Psoas muscle (tissue), 8 donors: Measurements from ENCODE around the gene VAMP7. TPM values are rescaled to one million over a fixed set of nuclear protein-coding genes. Genes with fewer than 3 reads are reported as not detected.
"Not testable (repeated sequence)": the region's sequence is repeated elsewhere in the genome, so short reads cannot be mapped to it uniquely, and the experiment has no call there.

Experiments used
- ATAC-seq, 4 donors: fragments of 200-7000 bp; cut with Tn5 transposase; one replicate each; pipeline ENCODE4 v1.9.1; 2020; ENCODE audit warnings: moderate library complexity in 3 of 4, mild to moderate bottlenecking in 2 of 4
- DNase-seq, 2 donors: peaks; one replicate each; pipeline ENCODE4 v3.0.0-alpha.2; 2020
- H3K27ac ChIP-seq: fragments of 200-600 bp; one replicate; pipeline ENCODE4 v1.8.0; 2022
- H3K27me3 ChIP-seq, 3 donors: fragments of 200-600 bp in 1 of 3; one replicate each; pipeline versions ENCODE4 v1.6.1 to v1.8.0; 2013 to 2022; ENCODE audit warnings: low read length in 2 of 3, mild to moderate bottlenecking in 2 of 3, moderate library complexity in 1 of 3; ENCODE audit not compliant: insufficient read depth in 3 of 3
- H3K36me3 ChIP-seq, 2 donors: fragments of 200-600 bp in 1 of 2; one replicate each; pipeline versions ENCODE4 v1.6.1 to v1.8.0; 2013 to 2022; ENCODE audit warnings: low read depth in 1 of 2, mild to moderate bottlenecking in 1 of 2, moderate library complexity in 1 of 2; ENCODE audit not compliant: insufficient read depth in 1 of 2
- H3K4me1 ChIP-seq: fragments of 200-600 bp; one replicate; pipeline ENCODE4 v1.8.0; 2022
- H3K4me3 ChIP-seq: fragments of 200-600 bp; one replicate; pipeline ENCODE4 v1.8.0; 2022; ENCODE audit warnings: mild to moderate bottlenecking
- H3K9me3 ChIP-seq: fragments of 200-600 bp; one replicate; pipeline ENCODE4 v1.8.0; 2022
- CTCF ChIP-seq: fragments of 200-600 bp; IDR thresholded peaks from one replicate; pipeline ENCODE4 v1.8.0; 2022; ENCODE audit warnings: antibody characterized with exemption
- WGBS, 3 donors: extraction: QIAGEN DNeasy Blood & Tissue Kit; methylation state at CpG; one replicate each; pipeline versions ENCODE4 v1.1.6 to v1.1.7; 2013; 5-methylcytosine and 5-hydroxymethylcytosine counted together
- intact Hi-C, 2 donors: fragments of 100-400 bp; cut with DNase I; formaldehyde crosslinking; loops; one replicate each; pipeline versions ENCODE4 v1.11.0 to v1.14.2; 2022
- long read RNA-seq, 2 donors: library from polyadenylated mRNA; unstranded; transcript quantifications; one replicate each; pipeline ENCODE4 v2.0.0, GENCODE V29; 2021
- polyA plus RNA-seq, 3 donors: library from polyadenylated mRNA; stranded (reverse); fragments of 200-250 nt; gene quantifications; one replicate each; pipeline ENCODE4 v1.2.3, GENCODE V29; 2013
- total RNA-seq, 4 donors: library from RNA; stranded (reverse); fragmentation: NEBNext Ultra II Directional in 2 of 4; extraction: Animal tissue kit (Norgen Biotek cat#: 25700) in 2 of 4; gene quantifications; one replicate each; pipeline versions ENCODE4 v1.2.1 to v1.2.4, GENCODE V29; 2021 to 2023
- donor health status: healthy with polysubstance abuse.
- donor health status: DM: no; HTN: no; CAD: no; lungs with moderate emphysema.
- donor health status: Bipolar disorder and iron deficiency.
- donor health status: healthy.
- donor health status: DM: yes; HTN: yes; CAD: no.
- donor health status: DM: no; HTN: no; CAD: no.
- donor health status: DM: no; HTN: no; CAD: no.
- donor health status: DM: yes; HTN: yes; CAD: no.

Gene VAMP7
- total RNA-seq (10 to 100 TPM; 18.4 to 28.3 (median 22.1) TPM), polyA plus RNA-seq (10 to 100 TPM; 20.8 to 55.0 (median 29.9) TPM)
- long read RNA-seq, donor 1, transcript VAMP7-202 (8 exons, 2,646 nt) = major isoform, 29 of 34 reads
- long read RNA-seq, donor 1, partial matches to known transcripts = 0 of 34 reads
- long read RNA-seq, donor 1, other reads (novel, unspliced or antisense) = 1 of 34 reads
- long read RNA-seq, donor 2, transcript VAMP7-202 (8 exons, 2,646 nt) = major isoform, 66 of 90 reads
- long read RNA-seq, donor 2, partial matches to known transcripts = 4 of 90 reads
- long read RNA-seq, donor 2, other reads (novel, unspliced or antisense) = 12 of 90 reads

GRCh38 chrX:155881158-155881993 lies at the start of gene VAMP7:
Gene VAMP7 (plus strand): TSS chrX:155881345. CDS start chrX:155889467, 8,122 bp downstream.
- H3K27ac ChIP-seq = peak within 1 kb of the TSS; percentile 79
- no peaks in the 10 kb centered on the region for H3K36me3 ChIP-seq
- WGBS, 3 donors = 26 to 37% (median 34%) methylated on average over 48 of the region's 48 CpGs
- H3K4me3 ChIP-seq = peak within 1 kb of the TSS; percentile 80
- DNase-seq (peak; percentile 87 to 93), ATAC-seq (peak; percentile 99 to 100 (median 100))
- no peaks in the 10 kb centered on the region for H3K9me3 ChIP-seq
- TF ChIP-seq CTCF = no peak
- no peaks in the 10 kb centered on the region for H3K27me3 ChIP-seq
- intact Hi-C loops = no loop called here
- H3K4me1 ChIP-seq = peaks cover 3% of the 10 kb centered on the region

GRCh38 chrX:155841232-155841631 lies 39.9 kb upstream of the VAMP7 start:
- 68 to 82% (median 77%) methylated on average over 3 of the region's 3 CpGs for WGBS, 3 donors
- Histone ChIP-seq H3K36me3 (no peaks in the 10 kb centered on the region), H3K27me3 (no peaks in the 10 kb centered on the region), H3K27ac (no peak overlapping the region), H3K9me3 (peaks cover 6% of the 10 kb centered on the region), H3K4me1 (no peaks in the 10 kb centered on the region), H3K4me3 (no peak overlapping the region)
- ATAC-seq (no peak), DNase-seq (no peak)
- intact Hi-C loops = no loop called here
- TF ChIP-seq CTCF = no peak

- H3K36me3 ChIP-seq, H3K27me3 ChIP-seq, H3K4me1 ChIP-seq, H3K9me3 ChIP-seq, DNase-seq, H3K27ac ChIP-seq, ATAC-seq, H3K4me3 ChIP-seq, intact Hi-C loops: not testable (repeated sequence)
- 81 to 90% (median 81%) methylated on average over 2 of the region's 2 CpGs for WGBS, 3 donors
These were observed 29.4 kb upstream of the VAMP7 start for GRCh38 chrX:155851786-155852185.

GRCh38 chrX:155857561-155857960 lies 23.6 kb upstream of the VAMP7 start:
- no peak for DNase-seq
- peaks cover 0 to 3% (median 0%) of the 10 kb centered on the region in 3 donors for H3K27me3 ChIP-seq
- H3K4me3 ChIP-seq = no peak overlapping the region
- 4 to 8% (median 7%) methylated on average over 1 of the region's 1 CpG for WGBS, 3 donors
- H3K27ac ChIP-seq = no peak overlapping the region
- H3K4me1 ChIP-seq = no peaks in the 10 kb centered on the region
- no peaks in the 10 kb centered on the region for H3K36me3 ChIP-seq
- intact Hi-C loops = no loop called here
- ATAC-seq = no peak
- no peak for TF ChIP-seq CTCF
- H3K9me3 ChIP-seq = no peaks in the 10 kb centered on the region

- intact Hi-C loops = no loop called here
- no peak overlapping the region for H3K4me3 ChIP-seq
- no peak for DNase-seq
- H3K27me3 ChIP-seq = peaks cover 0 to 3% (median 0%) of the 10 kb centered on the region in 3 donors
- H3K9me3 ChIP-seq = peaks cover 6% of the 10 kb centered on the region
- no peak overlapping the region for H3K27ac ChIP-seq
- 20 to 33% (median 26%) methylated on average over 1 of the region's 1 CpG for WGBS, 3 donors
- H3K4me1 ChIP-seq = no peaks in the 10 kb centered on the region
- no peak for ATAC-seq
- no peak for TF ChIP-seq CTCF
- H3K36me3 ChIP-seq = no peaks in the 10 kb centered on the region
These were observed 16.5 kb upstream of the VAMP7 start for GRCh38 chrX:155864655-155865054.
